RWPE2 (cell line): ENCODE measurements around the gene DSCAML1.

ENCODE experiments used
- ATAC-seq: fragments of 200-7000 bp; cut with Tn5 transposase; 3 replicates; pipeline ENCODE4 v1.9.1; 2021; ENCODE audit warnings: low read depth
- DNase-seq: peaks from one replicate; pipeline ENCODE4 v3.0.0-alpha.2; 2020; ENCODE audit warnings: low spot score
- H3K27ac ChIP-seq: fragments of 450-650 bp; 2 replicates; pipeline ENCODE4 v1.5.1; 2017; ENCODE audit warnings: mild to moderate bottlenecking; ENCODE audit not compliant: poor library complexity, severe bottlenecking
- H3K27me3 ChIP-seq: fragments of 250-450 bp; sonication (Bioruptor Pico); 2 replicates; pipeline ENCODE4 v1.5.1; 2021; ENCODE audit warnings: mild to moderate bottlenecking, moderate library complexity; ENCODE audit not compliant: insufficient read depth, poor library complexity, severe bottlenecking
- H3K36me3 ChIP-seq: fragments of 250-450 bp; sonication (Bioruptor Pico); 2 replicates; pipeline ENCODE4 v1.5.1; 2020; ENCODE audit warnings: low read depth, mild to moderate bottlenecking, moderate library complexity
- H3K4me1 ChIP-seq: fragments of 250-450 bp; sonication (Bioruptor Pico); 2 replicates; pipeline ENCODE4 v1.5.1; 2021; ENCODE audit warnings: mild to moderate bottlenecking, moderate library complexity; ENCODE audit not compliant: insufficient read depth, poor library complexity, severe bottlenecking
- H3K4me3 ChIP-seq: fragments of 250-450 bp; sonication (Bioruptor Pico); 2 replicates; pipeline ENCODE4 v1.5.1; 2021; ENCODE audit warnings: mild to moderate bottlenecking, moderate library complexity; ENCODE audit not compliant: severe bottlenecking
- H3K9me3 ChIP-seq: fragments of 250-450 bp; sonication (Bioruptor Pico); 2 replicates; pipeline ENCODE4 v1.5.1; 2021; ENCODE audit warnings: mild to moderate bottlenecking, moderate library complexity; ENCODE audit not compliant: severe bottlenecking
- CTCF ChIP-seq: fragments of 450-650 bp; IDR thresholded peaks from one replicate; pipeline ENCODE4 v1.5.1; 2017; ENCODE audit warnings: mild to moderate bottlenecking, moderate library complexity; ENCODE audit not compliant: poor library complexity, severe bottlenecking

Gene DSCAML1

GRCh38 chr11:117676501-117676900 lies 120.5 kb downstream of the DSCAML1 start:
- H3K9me3 ChIP-seq, result no peaks in the 10 kb centered on the region
- H3K4me1 ChIP-seq, result no peaks in the 10 kb centered on the region
- DNase-seq (no peak), ATAC-seq (no peak)
- no peak overlapping the region for H3K4me3 ChIP-seq
- no peak for TF ChIP-seq CTCF
- H3K36me3 ChIP-seq, result no peaks in the 10 kb centered on the region
- H3K27ac ChIP-seq, result no peak overlapping the region
- peaks cover 16% of the 10 kb centered on the region for H3K27me3 ChIP-seq

- Histone ChIP-seq H3K36me3 (no peaks in the 10 kb centered on the region), H3K27me3 (peaks cover 17% of the 10 kb centered on the region), H3K27ac (no peak overlapping the region), H3K4me3 (no peak overlapping the region), H3K9me3 (no peaks in the 10 kb centered on the region), H3K4me1 (no peaks in the 10 kb centered on the region)
- no peak for DNase-seq
- no peak for TF ChIP-seq CTCF
- ATAC-seq, result no peak
These were observed 123.4 kb downstream of the DSCAML1 start for GRCh38 chr11:117673602-117674001.

- no peak for TF ChIP-seq CTCF
- Histone ChIP-seq H3K27me3 (peaks cover 18% of the 10 kb centered on the region), H3K4me3 (no peak overlapping the region), H3K27ac (no peak overlapping the region), H3K4me1 (no peaks in the 10 kb centered on the region), H3K9me3 (no peaks in the 10 kb centered on the region), H3K36me3 (no peaks in the 10 kb centered on the region)
- ATAC-seq (no peak), DNase-seq (no peak)
These were observed 125.6 kb downstream of the DSCAML1 start for GRCh38 chr11:117671370-117671769.

GRCh38 chr11:117670924-117671323 lies 126.1 kb downstream of the DSCAML1 start:
- peaks cover 14% of the 10 kb centered on the region for H3K27me3 ChIP-seq
- ATAC-seq (no peak), DNase-seq (no peak)
- H3K4me3 ChIP-seq, result no peak overlapping the region
- no peaks in the 10 kb centered on the region for H3K36me3 ChIP-seq
- H3K4me1 ChIP-seq, result no peaks in the 10 kb centered on the region
- H3K9me3 ChIP-seq, result no peaks in the 10 kb centered on the region
- no peak for TF ChIP-seq CTCF
- no peak overlapping the region for H3K27ac ChIP-seq

- H3K4me3 ChIP-seq, result no peak overlapping the region
- DNase-seq, result no peak
- no peak overlapping the region for H3K27ac ChIP-seq
- TF ChIP-seq CTCF, result no peak
- H3K4me1 ChIP-seq, result no peaks in the 10 kb centered on the region
- no peak; the same call in 2 of the 3 replicates for ATAC-seq
- no peaks in the 10 kb centered on the region for H3K36me3 ChIP-seq
- no peaks in the 10 kb centered on the region for H3K9me3 ChIP-seq
- peaks cover 10% of the 10 kb centered on the region for H3K27me3 ChIP-seq
These were observed 126.6 kb downstream of the DSCAML1 start for GRCh38 chr11:117670443-117670842.
